Measurements from ENCODE around the gene SLC44A4. TPM values are rescaled to one million over a fixed set of nuclear protein-coding genes. Genes with fewer than 3 reads are reported as not detected.

The SLC44A4 gene
- total and polyA plus RNA-seq, 5 donors from 2014 or later: 1.0 TPM; not detected in 4

DNA sequence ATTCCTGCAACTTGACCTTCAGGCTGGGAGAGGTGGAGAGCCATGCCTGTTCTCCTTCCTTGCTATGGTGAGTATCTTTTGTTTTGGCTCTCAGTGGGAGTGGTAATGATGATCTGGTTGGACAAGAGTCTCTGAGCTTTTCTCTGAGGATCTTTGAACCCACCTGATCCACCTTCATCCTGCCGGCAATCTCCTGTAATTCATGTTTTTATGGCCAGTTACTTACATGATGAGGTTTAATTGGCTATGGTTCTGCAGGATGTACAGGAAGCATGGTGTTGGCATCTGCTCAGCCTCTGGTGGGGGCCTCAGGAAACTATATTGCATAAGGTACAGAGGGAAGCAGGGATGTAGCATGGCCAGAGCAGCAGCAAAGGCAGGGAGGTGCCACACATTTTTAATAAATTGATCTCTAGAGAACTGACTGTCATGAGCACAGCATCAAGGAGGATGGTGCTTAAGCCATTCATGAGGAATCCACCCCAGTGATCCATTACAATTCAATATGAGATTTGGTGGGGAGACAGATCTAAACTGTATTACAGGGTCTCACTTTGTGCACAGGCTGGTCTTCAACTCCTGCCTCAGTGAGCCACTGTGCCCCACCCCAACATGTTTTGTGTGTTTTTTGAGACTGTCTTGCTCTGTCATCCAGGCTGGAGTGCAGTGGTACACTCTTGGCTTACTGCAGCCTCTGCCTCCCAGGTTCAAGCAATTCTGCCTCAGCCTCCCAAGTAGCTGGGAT is 41.3 kb downstream of the SLC44A4 start:
- peaks cover 38% of the 10 kb centered on the region for H3K4me1 ChIP-seq (ENCODE audit: control insufficient read depth, insufficient read depth, low read length, poor library complexity, severe bottlenecking)
- Mint-ChIP-seq H3K4me3 (peak overlapping the region; percentile 96 to 100 (median 99)), H3K27ac (peak overlapping the region; percentile 96 to 100 (median 99)), H3K27me3 (no peaks in the 10 kb centered on the region), H3K36me3 (peaks cover 24% of the 10 kb centered on the region), H3K4me1 (peaks cover 24 to 56% (median 33%) of the 10 kb centered on the region in 4 donors), H3K9me3 (peaks cover 0 to 1% (median 0%) of the 10 kb centered on the region in 7 donors)
- ATAC-seq (ENCODE audit: low read depth in 2 of 2) (no peak), DNase-seq (no peak)
- peaks cover 32% of the 10 kb centered on the region for H3K36me3 ChIP-seq (ENCODE audit: control insufficient read depth, insufficient read depth, low read length)
- H3K27me3 ChIP-seq (ENCODE audit: control insufficient read depth, insufficient read depth, low read length): no peaks in the 10 kb centered on the region
- no peaks in the 10 kb centered on the region for H3K9me3 ChIP-seq (ENCODE audit: control insufficient read depth in 2 of 2, low read length in 2 of 2)
- H3K4me3 ChIP-seq (ENCODE audit: low read depth, low read length): peak overlapping the region; percentile 96
- H3K27ac ChIP-seq (ENCODE audit: insufficient read depth, low read length, poor library complexity, severe bottlenecking): peak overlapping the region; percentile 97

GRCh38 chr6:31836474-31837368 is 42.1 kb downstream of the SLC44A4 start:
- Histone ChIP-seq H3K36me3 (ENCODE audit: control insufficient read depth, insufficient read depth, low read length) (peaks cover 32% of the 10 kb centered on the region), H3K9me3 (ENCODE audit: control insufficient read depth in 2 of 2, low read length in 2 of 2) (no peaks in the 10 kb centered on the region), H3K27me3 (ENCODE audit: control insufficient read depth, insufficient read depth, low read length) (no peaks in the 10 kb centered on the region), H3K4me3 (ENCODE audit: low read depth, low read length) (peak overlapping the region; percentile 96), H3K4me1 (ENCODE audit: control insufficient read depth, insufficient read depth, low read length, poor library complexity, severe bottlenecking) (peaks cover 40% of the 10 kb centered on the region), H3K27ac (ENCODE audit: insufficient read depth, low read length, poor library complexity, severe bottlenecking) (peak overlapping the region; percentile 97)
- Mint-ChIP-seq H3K9me3 (peaks cover 0 to 1% (median 0%) of the 10 kb centered on the region in 7 donors), H3K36me3 (peaks cover 24% of the 10 kb centered on the region), H3K27me3 (no peaks in the 10 kb centered on the region), H3K27ac (peak overlapping the region; percentile 96 to 100 (median 99)), H3K4me1 (peaks cover 24 to 56% (median 33%) of the 10 kb centered on the region in 4 donors), H3K4me3 (peak overlapping the region; percentile 96 to 100 (median 99))
- no peak for ATAC-seq (ENCODE audit: low read depth in 2 of 2)
- peak in 1 of 3 donors; percentile 50 for DNase-seq

GRCh38 chr6:31836047-31836473 is 42.7 kb downstream of the SLC44A4 start:
- Mint-ChIP-seq H3K27ac (peak overlapping the region; percentile 96 to 100 (median 99)), H3K4me1 (peaks cover 24 to 58% (median 36%) of the 10 kb centered on the region in 4 donors), H3K4me3 (peak overlapping the region; percentile 96 to 100 (median 99)), H3K9me3 (peaks cover 0 to 1% (median 0%) of the 10 kb centered on the region in 7 donors), H3K27me3 (no peaks in the 10 kb centered on the region), H3K36me3 (peaks cover 24% of the 10 kb centered on the region)
- H3K27ac ChIP-seq (ENCODE audit: insufficient read depth, low read length, poor library complexity, severe bottlenecking): peak overlapping the region; percentile 97
- H3K4me3 ChIP-seq (ENCODE audit: low read depth, low read length): peak overlapping the region; percentile 96
- ATAC-seq (ENCODE audit: low read depth in 2 of 2) (no peak), DNase-seq (no peak)
- H3K27me3 ChIP-seq (ENCODE audit: control insufficient read depth, insufficient read depth, low read length): no peaks in the 10 kb centered on the region
- H3K36me3 ChIP-seq (ENCODE audit: control insufficient read depth, insufficient read depth, low read length): peaks cover 30% of the 10 kb centered on the region
- peaks cover 46% of the 10 kb centered on the region for H3K4me1 ChIP-seq (ENCODE audit: control insufficient read depth, insufficient read depth, low read length, poor library complexity, severe bottlenecking)
- no peaks in the 10 kb centered on the region for H3K9me3 ChIP-seq (ENCODE audit: control insufficient read depth in 2 of 2, low read length in 2 of 2)

DNA sequence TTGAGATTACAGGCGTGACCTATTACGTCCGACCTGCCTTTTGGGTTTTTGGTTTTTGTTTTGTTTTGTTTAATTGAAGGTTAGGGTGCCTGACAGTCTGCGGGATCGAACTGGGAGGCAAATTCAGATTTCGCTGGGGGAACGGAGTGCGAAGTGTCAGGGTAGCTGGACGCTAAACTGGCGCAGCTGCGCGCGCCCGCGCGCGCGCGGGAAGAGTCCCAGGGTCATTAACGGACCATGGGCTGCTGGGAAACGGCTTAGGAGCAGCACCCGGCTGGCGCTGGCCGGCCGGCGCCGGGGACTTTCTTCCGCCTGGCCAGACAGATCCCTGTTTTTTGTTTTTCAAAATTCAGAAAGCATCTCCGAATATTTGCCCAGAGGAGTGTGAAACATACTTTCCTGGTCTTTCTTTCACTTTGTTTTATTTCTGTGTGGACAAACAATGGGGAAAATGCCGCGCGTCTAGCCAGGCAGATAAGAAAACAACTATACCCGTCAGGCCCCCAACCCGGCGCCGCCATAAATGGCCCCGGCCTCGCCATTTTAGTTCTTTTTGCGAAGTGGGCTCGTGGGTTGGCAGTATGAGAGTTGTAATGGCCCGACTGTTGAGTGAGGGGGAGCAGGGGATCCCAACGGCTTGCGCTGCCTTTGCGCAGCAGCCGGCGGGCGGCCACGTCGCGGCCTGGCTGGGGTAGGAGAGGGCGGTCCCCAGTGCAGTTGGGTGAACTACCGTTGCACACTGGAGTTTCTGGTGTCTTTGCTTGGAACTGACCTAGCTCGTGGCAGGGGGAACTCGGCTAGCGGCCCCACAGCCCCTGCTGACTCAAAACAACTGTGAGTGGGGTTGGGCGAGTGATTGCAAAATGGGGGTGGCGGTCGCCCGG is 44.2 kb downstream of the SLC44A4 start:
- peaks cover 24 to 64% (median 44%) of the 10 kb centered on the region in 4 donors for H3K4me1 Mint-ChIP-seq
- ATAC-seq (ENCODE audit: low read depth in 2 of 2): peak; percentile 66 to 67
- H3K27me3 ChIP-seq (ENCODE audit: control insufficient read depth, insufficient read depth, low read length): no peaks in the 10 kb centered on the region
- peaks cover 59% of the 10 kb centered on the region for H3K4me1 ChIP-seq (ENCODE audit: control insufficient read depth, insufficient read depth, low read length, poor library complexity, severe bottlenecking)
- H3K27me3 Mint-ChIP-seq: no peaks in the 10 kb centered on the region
- peak overlapping the region; percentile 97 for H3K27ac ChIP-seq (ENCODE audit: insufficient read depth, low read length, poor library complexity, severe bottlenecking)
- peak overlapping the region; percentile 96 for H3K4me3 ChIP-seq (ENCODE audit: low read depth, low read length)
- H3K4me3 Mint-ChIP-seq: peak overlapping the region; percentile 96 to 100 (median 99)
- peak overlapping the region; percentile 96 to 100 (median 99) for H3K27ac Mint-ChIP-seq
- no peaks in the 10 kb centered on the region for H3K9me3 ChIP-seq (ENCODE audit: control insufficient read depth in 2 of 2, low read length in 2 of 2)
- H3K36me3 ChIP-seq (ENCODE audit: control insufficient read depth, insufficient read depth, low read length): peaks cover 18% of the 10 kb centered on the region
- DNase-seq: peak; percentile 68 to 85 (median 83)
- peaks cover 24% of the 10 kb centered on the region for H3K36me3 Mint-ChIP-seq
- H3K9me3 Mint-ChIP-seq: peaks cover 0 to 1% (median 0%) of the 10 kb centered on the region in 7 donors

DNA sequence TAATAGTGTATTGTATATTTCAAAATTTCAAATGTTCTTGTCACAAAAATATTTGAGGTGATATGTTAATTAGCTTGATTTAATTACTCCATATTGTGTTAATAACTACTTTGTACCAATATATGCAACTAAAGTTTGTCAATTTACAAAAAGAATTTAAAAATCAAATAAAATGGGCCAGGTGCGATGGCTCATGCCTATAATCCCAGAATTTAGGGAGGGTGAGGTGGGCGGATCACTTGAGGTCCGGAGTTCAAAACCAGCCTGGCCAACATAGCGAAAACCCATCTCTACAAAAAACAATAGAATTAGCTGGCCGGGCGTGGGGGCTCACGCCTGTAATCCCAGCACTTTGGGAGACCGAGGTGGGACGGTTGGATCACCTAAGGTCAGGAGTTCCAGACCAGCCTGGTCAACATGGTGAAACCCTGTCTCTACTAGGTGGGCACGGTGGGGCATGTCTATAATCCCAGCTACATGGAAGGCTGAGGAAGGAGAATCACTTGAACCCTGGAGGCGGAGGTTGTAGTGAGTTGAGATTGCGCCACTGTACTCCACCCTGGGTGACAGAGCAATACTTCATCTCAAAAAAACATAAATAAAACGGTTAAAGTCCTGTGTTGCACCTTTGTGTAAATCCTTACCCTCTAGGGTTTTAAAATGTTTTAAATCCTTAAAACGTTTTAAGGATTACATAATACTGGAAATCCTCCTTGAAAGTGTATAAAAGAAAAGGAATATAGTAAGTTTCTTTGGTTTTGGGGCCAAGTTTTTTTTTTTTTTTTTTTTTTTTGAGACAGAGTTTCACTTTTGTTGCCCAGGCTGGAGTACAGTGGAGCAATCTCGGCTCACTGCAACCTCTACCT is 47.2 kb downstream of the SLC44A4 start:
- Mint-ChIP-seq H3K4me1 (peaks cover 17 to 47% (median 32%) of the 10 kb centered on the region in 4 donors), H3K36me3 (peaks cover 5% of the 10 kb centered on the region), H3K27me3 (no peaks in the 10 kb centered on the region), H3K9me3 (no peaks in the 10 kb centered on the region), H3K27ac (peak overlapping the region in 1 of 3 donors; percentile 94), H3K4me3 (peak overlapping the region; percentile 93 to 98 (median 96))
- DNase-seq: no peak
- peaks cover 44% of the 10 kb centered on the region for H3K4me1 ChIP-seq (ENCODE audit: control insufficient read depth, insufficient read depth, low read length, poor library complexity, severe bottlenecking)
- H3K9me3 ChIP-seq (ENCODE audit: control insufficient read depth in 2 of 2, low read length in 2 of 2): no peaks in the 10 kb centered on the region
- H3K36me3 ChIP-seq (ENCODE audit: control insufficient read depth, insufficient read depth, low read length): no peaks in the 10 kb centered on the region
- H3K27ac ChIP-seq (ENCODE audit: insufficient read depth, low read length, poor library complexity, severe bottlenecking): peak overlapping the region; percentile 71
- peak overlapping the region; percentile 96 for H3K4me3 ChIP-seq (ENCODE audit: low read depth, low read length)
- H3K27me3 ChIP-seq (ENCODE audit: control insufficient read depth, insufficient read depth, low read length): no peaks in the 10 kb centered on the region
- ATAC-seq (ENCODE audit: low read depth in 2 of 2): no peak

GRCh38 chr6:31830886-31831335 is 47.9 kb downstream of the SLC44A4 start:
- peak overlapping the region; percentile 84 to 94 (median 91) for H3K27ac Mint-ChIP-seq
- Histone ChIP-seq H3K4me3 (ENCODE audit: low read depth, low read length) (peak overlapping the region; percentile 96), H3K27ac (ENCODE audit: insufficient read depth, low read length, poor library complexity, severe bottlenecking) (peak overlapping the region; percentile 71), H3K36me3 (ENCODE audit: control insufficient read depth, insufficient read depth, low read length) (no peaks in the 10 kb centered on the region), H3K4me1 (ENCODE audit: control insufficient read depth, insufficient read depth, low read length, poor library complexity, severe bottlenecking) (peaks cover 41% of the 10 kb centered on the region), H3K27me3 (ENCODE audit: control insufficient read depth, insufficient read depth, low read length) (no peaks in the 10 kb centered on the region), H3K9me3 (ENCODE audit: control insufficient read depth in 2 of 2, low read length in 2 of 2) (no peaks in the 10 kb centered on the region)
- no peak for DNase-seq
- ATAC-seq (ENCODE audit: low read depth in 2 of 2): no peak
- peaks cover 5% of the 10 kb centered on the region for H3K36me3 Mint-ChIP-seq
- peaks cover 10 to 41% (median 30%) of the 10 kb centered on the region in 4 donors for H3K4me1 Mint-ChIP-seq
- H3K27me3 Mint-ChIP-seq: no peaks in the 10 kb centered on the region
- peak overlapping the region; percentile 93 to 98 (median 96) for H3K4me3 Mint-ChIP-seq
- H3K9me3 Mint-ChIP-seq: no peaks in the 10 kb centered on the region
